NCI-H2171 treated with DMSO at 0.1 percent for 48 hours (cell line): ENCODE measurements around the gene ARHGAP45.

ENCODE experiments used
- DNase-seq: peaks from one replicate; lab custom pipeline; 2025; lab: John Stamatoyannopoulos, UW

Gene ARHGAP45

GRCh38 chr19:1086613-1087012 is 19.6 kb downstream of the ARHGAP45 start:
- DNase-seq: no peak

DNA sequence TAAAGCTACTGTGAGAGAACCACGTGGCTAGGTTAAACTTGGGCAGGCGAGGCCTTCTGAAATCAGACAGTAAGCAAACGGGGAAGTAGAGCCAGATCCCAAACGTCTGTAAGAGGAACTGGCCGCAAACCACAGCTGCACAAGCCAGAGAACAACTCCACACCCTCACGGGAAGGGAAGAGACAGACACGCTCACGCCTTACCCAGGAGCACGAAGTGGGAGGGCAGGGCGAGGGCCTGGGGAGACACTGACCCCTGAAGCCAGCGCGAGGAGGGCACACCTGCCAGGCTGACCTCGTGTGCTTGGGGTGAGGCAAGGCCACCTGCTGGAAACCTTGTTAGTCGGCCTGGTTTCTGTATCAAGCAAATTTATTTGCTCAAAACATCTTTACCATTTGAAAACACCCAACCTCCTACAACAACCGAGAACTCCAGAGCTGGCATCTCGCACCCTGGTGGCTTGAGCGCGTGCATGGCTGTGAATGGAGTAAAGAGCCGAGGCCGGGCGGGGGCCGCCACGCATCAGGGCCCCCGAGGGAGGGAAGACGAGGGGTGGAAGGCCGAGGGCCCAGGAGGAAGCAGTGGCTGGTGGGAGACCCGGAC is 20.9 kb downstream of the ARHGAP45 start:
- no peak for DNase-seq

DNA sequence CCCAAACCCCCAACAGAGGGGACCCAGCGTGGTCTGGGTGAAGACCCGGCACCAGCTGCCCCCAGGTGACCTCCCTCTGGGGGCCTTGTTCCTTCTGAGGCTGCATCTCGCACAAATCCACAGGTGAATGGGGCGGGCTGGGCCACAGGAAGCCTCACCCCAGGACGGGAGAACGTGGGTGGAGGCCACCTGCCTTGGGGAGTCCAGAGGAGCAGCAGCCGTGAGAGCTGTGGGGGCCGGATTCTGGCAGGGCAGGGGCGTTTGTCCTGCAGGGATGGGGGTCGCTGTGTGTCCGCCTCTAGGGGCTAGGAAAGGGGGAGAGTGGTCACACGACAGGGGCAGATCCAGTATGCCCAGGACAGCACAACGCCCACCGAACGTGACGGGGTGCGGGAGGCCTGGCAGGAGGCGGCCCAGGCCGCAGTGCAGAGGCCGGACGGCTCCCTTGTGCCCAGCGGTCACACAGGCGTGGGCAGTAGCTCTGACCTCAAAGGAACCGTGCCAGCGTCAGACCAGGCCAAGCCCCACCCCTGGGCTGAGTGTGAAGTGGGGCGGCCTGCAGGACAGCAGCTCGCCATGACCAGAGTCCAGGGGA is 21.5 kb downstream of the ARHGAP45 start:
- no peak for DNase-seq

DNA sequence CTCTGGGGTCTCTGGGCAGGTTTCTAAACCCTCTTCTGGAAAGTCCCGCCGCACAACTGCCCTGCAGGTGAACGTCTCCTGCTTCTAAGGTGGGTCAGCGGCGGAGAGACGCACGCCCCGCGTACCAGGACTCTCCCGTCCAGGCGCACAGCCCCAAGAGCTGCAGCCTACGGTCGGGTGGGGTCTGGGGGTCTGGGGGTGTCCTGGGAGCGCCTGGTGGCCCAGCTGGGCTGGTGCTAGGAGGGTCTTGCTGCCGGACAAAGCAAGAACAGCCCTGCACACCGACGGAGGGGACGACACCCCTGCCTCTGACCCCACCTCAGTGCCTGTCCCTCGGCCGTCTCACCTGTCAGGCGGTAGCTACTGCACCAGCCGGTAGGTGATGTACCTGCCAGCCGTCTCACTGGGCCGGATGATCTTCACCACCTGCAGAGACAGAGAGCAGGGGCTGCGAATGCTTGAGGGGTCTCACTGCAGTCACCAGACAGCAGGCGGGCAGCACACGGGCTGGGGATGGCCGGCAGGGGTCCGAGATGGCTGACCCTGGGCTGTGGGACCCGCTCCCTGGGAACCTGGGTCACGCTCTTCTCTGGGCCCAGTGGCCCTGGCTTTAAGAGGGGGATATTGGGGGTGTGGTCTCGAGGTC is 22.3 kb downstream of the ARHGAP45 start:
- DNase-seq: no peak

DNA sequence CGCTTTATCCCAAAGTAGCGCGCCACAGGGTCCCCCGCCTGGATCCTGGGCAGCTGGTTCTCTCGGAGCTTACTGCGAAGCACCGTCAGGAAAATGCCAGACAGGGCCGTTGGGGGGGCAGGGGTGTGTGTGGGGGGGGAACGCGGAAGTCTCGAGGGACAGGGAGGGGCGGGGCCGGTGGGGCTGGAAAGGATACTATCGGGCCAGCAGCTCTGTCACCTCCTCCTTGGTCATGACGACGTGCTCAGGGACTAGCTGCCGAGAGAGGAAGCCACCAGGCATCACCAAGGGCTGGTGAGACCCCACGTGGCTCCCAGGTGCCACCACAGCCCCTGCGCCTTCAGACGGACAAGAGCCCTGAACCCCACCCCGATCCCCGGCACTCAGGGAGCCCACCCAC is 22.9 kb downstream of the ARHGAP45 start:
- DNase-seq: no peak

GRCh38 chr19:1090731-1091543 is 24.0 kb downstream of the ARHGAP45 start:
- no peak for DNase-seq

GRCh38 chr19:1091544-1092175 is 24.7 kb downstream of the ARHGAP45 start:
- no peak for DNase-seq

DNA sequence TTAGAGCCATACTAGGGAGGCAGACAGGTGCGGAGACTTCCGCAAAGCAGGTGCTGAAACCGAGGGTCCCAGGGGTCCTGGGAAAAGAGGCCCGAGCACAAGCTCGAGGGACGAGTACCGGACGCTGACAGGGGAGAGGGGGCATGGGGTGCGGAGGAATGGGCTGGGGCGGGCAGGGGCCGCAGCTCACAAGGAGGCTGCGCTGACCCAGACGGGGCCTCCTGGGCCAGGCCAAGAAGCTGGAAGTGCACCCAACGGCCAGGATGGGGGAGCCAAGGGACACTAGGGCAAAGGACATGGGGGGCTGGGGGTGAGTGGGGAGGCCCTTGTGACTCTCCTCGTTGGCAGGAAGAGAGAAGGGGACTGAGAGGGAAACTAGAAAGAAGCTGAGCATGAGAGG is 26.4 kb downstream of the ARHGAP45 start:
- DNase-seq: no peak

GRCh38 chr19:1093811-1094553 is 27.0 kb downstream of the ARHGAP45 start:
- DNase-seq: no peak

GRCh38 chr19:1094655-1094977 is 27.6 kb downstream of the ARHGAP45 start:
- DNase-seq: no peak

DNA sequence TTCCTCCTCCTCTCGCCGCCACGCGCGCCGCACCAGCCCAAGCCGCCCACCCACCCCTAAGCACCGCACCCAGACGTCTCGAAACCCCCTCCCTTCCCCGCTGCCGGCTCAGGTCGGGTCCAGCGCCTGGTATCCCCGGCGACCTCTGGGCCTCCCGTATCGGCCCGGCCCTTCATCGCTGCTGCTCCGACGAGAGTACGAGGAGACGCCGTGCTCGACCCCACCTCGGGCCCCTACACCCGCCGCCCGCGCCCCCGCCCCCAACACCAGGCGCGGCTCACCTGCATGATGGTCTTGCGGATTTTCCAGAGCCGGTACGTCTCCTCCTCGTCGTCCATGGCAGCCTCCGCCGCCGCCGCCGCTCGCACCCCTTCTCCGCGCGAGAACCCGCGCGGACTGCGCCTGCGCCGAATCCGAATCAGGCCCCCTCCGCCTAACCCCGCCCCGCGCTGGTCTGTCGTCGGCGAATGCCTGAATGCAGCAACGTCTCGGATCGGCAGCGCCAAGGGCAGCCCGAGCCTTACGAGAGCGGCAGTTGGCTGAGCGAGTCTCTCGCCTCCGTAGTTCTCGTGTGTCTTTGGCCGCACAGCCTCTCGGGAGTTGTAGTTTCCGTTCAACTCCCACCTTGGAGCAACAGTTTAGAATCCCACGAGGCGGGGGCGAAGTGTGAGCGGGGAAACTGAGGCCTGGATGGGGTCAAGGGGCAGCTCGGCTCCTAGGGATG is 28.2 kb downstream of the ARHGAP45 start, which contains the start of gene POLR2E:
Gene POLR2E, minus strand, starts transcription at position 398 of the 724 bp plus-strand sequence. Its CDS starts 60 bp downstream, at position 338.
- peak; percentile 96 for DNase-seq

DNA sequence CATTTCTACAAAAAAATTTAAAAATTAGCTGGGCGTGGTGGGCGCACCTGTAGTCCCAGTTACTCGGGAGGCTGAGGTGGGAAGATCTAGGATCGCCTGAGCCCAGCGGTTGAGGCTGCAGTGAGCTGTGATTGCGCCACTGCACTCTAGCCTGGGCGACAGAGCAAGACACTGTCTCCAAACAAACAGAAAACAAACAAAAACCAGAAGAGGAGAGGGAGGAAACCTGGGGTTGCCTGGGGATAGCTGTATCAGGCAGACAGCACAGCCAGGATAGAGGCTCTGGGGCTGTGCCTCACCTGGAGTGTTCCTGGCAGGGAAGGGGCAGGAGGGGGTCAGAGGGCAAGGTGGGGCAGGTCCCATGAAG is 30.8 kb downstream of the ARHGAP45 start:
- DNase-seq: no peak

GRCh38 chr19:1098177-1099051 is 31.4 kb downstream of the ARHGAP45 start:
- DNase-seq: no peak

- no peak for DNase-seq
Observed at GRCh38 chr19:1101337-1101698, 34.4 kb downstream of the ARHGAP45 start.

DNA sequence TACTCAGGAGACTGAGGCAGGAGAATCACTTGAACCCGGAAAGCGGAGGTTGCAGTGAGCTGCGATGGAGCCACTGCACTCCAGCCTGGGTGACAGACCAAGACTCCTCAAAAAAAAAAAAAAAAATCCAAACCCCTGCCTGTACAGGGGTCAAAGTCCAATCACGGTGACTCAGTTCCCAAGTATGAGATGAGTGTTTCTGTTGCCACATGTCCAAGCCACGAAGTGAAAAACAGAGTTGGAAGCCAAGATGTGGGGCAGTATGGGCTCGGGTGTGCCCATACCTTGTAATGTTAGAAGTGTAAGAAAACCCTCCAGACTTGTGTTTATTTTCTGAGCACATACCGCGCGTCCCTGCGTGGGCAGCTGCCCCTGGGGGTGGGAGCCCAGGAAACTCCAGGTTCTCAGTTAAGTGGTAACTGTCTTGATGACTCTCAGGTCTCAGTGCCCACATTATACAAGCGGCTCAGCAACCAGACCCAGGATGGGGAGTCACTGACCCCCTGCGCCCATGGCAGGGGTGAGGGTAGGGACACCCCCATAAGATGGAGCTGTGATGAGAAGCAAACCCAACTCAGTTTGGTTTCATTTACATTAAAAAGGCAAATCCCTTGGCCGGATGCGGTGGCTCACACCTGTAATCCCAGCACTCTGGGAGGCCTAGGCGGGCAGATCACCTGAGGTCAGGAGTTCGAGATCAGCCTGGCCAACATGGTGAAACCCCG is 35.6 kb downstream of the ARHGAP45 start:
- DNase-seq: no peak

- no peak for DNase-seq
Observed at GRCh38 chr19:1103132-1103707, 36.3 kb downstream of the ARHGAP45 start.

DNA sequence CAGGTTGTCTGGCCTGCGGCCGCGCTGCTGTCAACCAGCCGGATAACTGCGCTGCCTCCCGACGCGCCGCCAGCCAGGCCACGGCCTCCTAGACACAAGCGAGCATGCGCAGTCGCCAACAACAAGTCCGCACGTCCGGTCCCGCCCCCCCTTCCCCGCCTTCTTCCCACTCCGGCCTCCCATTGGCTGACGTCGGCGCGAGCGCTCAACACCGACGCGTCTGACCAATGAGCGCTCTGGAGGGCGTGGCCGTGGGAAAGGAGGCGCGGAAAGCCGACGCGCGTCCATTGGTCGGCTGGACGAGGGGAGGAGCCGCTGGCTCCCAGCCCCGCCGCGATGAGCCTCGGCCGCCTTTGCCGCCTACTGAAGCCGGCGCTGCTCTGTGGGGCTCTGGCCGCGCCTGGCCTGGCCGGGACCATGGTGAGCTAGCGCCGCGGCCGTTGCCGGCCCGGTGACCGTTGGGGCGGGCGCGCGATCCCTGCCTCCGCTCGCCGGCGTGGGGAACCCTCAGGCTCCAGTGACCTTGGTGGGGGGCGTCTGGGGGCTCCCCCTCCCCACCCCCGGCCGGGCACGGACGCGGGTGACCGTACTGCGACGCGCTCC is 36.8 kb downstream of the ARHGAP45 start, which contains the start of gene GPX4:
Gene GPX4, plus strand, starts transcription at position 287 of the 603 bp plus-strand sequence. Its CDS starts 50 bp downstream, at position 337.
- DNase-seq: peak; percentile 96

GRCh38 chr19:1104311-1105007 is 37.5 kb downstream of the ARHGAP45 start:
- peak; percentile 52 for DNase-seq
